ENCODE data around the gene DGAT2L6. TPM values are rescaled to one million over a fixed set of nuclear protein-coding genes. Genes with fewer than 3 reads are reported as not detected.

The DGAT2L6 gene
- total RNA-seq, 2 experiments from 2014 or later: not detected

DNA sequence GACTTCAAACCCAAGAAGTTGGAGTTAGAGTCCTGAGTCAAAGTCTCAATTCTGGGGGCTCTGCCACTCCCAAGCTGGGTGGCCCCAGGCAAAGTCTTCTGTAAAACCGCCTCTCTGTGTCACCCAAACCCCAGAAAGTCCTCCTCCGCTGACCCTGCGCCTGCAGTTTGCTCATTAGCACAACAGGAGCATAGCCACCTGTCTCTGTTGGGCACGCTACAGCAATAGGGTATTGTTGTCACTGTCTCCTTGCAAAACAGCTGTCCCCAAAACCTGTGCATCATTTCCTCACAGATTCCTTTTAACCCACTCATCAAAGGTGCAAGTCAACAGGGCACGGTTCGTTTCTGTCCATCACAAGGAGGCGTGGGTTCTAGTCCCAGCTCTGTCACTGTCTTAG, 8.0 kb upstream of the DGAT2L6 start:
- ATAC-seq (no peak), DNase-seq (no peak)
- Mint-ChIP-seq H3K27me3 (no peaks in the 10 kb centered on the region), H3K4me1 (ENCODE audit: low read depth) (peaks cover 8% of the 10 kb centered on the region), H3K36me3 (ENCODE audit: low read depth) (peaks cover 13% of the 10 kb centered on the region), H3K4me3 (no peak overlapping the region), H3K27ac (no peak overlapping the region), H3K9me3 (no peaks in the 10 kb centered on the region)
- intact Hi-C loops (cut with micrococcal nuclease): no loop called here
- ChIA-PET CTCF (no interaction called here), POLR2A (no interaction called here)
- TF ChIP-seq, protein P1, sequence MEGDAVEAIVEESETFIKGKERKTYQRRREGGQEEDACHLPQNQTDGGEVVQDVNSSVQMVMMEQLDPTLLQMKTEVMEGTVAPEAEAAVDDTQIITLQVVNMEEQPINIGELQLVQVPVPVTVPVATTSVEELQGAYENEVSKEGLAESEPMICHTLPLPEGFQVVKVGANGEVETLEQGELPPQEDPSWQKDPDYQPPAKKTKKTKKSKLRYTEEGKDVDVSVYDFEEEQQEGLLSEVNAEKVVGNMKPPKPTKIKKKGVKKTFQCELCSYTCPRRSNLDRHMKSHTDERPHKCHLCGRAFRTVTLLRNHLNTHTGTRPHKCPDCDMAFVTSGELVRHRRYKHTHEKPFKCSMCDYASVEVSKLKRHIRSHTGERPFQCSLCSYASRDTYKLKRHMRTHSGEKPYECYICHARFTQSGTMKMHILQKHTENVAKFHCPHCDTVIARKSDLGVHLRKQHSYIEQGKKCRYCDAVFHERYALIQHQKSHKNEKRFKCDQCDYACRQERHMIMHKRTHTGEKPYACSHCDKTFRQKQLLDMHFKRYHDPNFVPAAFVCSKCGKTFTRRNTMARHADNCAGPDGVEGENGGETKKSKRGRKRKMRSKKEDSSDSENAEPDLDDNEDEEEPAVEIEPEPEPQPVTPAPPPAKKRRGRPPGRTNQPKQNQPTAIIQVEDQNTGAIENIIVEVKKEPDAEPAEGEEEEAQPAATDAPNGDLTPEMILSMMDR (IDR thresholded peaks at IDR 0.05): no peak

DNA sequence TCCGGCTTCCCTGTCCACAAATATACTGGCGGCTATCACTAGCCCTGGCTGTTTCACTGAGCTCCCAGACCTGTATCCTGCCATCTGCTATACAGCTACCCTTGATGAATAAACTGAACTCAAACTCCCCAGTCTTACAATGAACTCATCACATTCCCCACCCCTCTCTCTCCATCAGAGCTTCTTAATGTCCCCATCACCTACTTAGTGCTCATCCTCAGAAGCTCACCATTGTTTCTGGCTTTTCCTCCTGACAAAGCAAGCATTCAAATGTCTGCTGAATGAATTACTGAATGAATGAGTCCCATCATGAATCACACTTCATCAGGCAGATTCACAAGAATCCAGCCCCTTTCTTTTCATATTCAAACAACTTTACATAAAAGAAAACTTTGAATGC, 5.7 kb upstream of the DGAT2L6 start:
- POLR2A ChIA-PET: interaction anchor here (0.8 kb wide), 1 partner anchor 10 kb away, joined by 3 read pairs; no protein-coding TSS in a partner anchor
- Mint-ChIP-seq H3K36me3 (ENCODE audit: low read depth) (peaks cover 4% of the 10 kb centered on the region), H3K9me3 (no peaks in the 10 kb centered on the region), H3K4me3 (no peak overlapping the region), H3K27me3 (no peaks in the 10 kb centered on the region), H3K4me1 (ENCODE audit: low read depth) (peaks cover 5% of the 10 kb centered on the region), H3K27ac (no peak overlapping the region)
- TF ChIP-seq, protein P1 (IDR thresholded peaks at IDR 0.05): no peak
- CTCF ChIA-PET: interaction anchor here (1.2 kb wide), 1 partner anchor 39 kb away, joined by 4 read pairs; the partner anchor contains the start of gene IGBP1
- intact Hi-C loops (cut with micrococcal nuclease): no loop called here
- DNase-seq (no peak), ATAC-seq (no peak)

DNA sequence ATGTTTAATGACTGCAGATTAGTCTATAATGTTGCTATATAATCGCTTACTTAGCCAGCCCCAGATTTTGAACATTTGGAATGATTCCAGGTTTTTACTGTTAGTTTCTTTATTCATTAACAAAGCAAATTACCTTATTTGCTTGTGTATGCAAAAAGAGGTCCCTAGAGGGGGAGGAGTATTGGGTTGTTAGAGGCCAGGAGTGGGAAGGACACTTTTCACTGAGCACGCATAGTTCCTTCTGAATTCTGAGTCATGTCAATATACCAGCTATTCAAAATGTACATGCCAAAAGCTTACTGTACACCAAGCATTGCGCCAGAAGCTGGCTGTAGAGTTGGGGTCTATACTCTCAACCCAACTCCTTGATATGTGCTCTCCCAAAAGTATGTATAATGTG, 5.1 kb upstream of the DGAT2L6 start:
- intact Hi-C loops (cut with micrococcal nuclease): no loop called here
- Mint-ChIP-seq H3K9me3 (no peaks in the 10 kb centered on the region), H3K4me3 (no peak overlapping the region), H3K36me3 (ENCODE audit: low read depth) (peaks cover under 1% of the 10 kb centered on the region), H3K4me1 (ENCODE audit: low read depth) (peaks cover 4% of the 10 kb centered on the region), H3K27me3 (no peaks in the 10 kb centered on the region), H3K27ac (no peak overlapping the region)
- CTCF ChIA-PET: no interaction called here
- DNase-seq (no peak), ATAC-seq (no peak)
- POLR2A ChIA-PET: no interaction called here
- TF ChIP-seq, protein P1 (IDR thresholded peaks at IDR 0.05): no peak

DNA sequence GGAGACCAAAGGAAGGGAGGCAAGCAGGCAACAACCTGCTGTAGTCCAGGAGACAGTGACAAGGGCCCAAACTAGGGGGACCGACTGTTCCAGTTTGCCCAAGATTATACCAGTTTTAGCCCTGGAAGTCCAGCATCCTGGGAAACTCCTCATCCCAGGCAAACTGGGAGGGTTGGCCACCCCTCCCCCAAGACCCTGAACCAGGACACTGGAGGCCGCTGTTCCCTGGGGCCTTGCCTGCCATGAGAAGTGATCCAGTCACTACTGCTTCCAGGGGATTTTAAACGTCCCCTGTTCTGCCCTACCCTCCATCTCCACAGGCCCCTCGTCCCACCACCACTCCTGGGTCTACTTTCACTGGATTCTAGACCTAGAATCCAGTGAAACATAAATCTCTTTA, 4.3 kb upstream of the DGAT2L6 start:
- Mint-ChIP-seq H3K4me1 (ENCODE audit: low read depth) (peaks cover 2% of the 10 kb centered on the region), H3K27ac (no peak overlapping the region), H3K9me3 (no peaks in the 10 kb centered on the region), H3K4me3 (no peak overlapping the region), H3K36me3 (ENCODE audit: low read depth) (no peaks in the 10 kb centered on the region), H3K27me3 (no peaks in the 10 kb centered on the region)
- no peak for ATAC-seq
- intact Hi-C loops (cut with micrococcal nuclease): no loop called here
- DNase-seq: no peak
- CTCF ChIA-PET: no interaction called here
- POLR2A ChIA-PET: no interaction called here
- TF ChIP-seq, protein P1 (IDR thresholded peaks at IDR 0.05): no peak

DNA sequence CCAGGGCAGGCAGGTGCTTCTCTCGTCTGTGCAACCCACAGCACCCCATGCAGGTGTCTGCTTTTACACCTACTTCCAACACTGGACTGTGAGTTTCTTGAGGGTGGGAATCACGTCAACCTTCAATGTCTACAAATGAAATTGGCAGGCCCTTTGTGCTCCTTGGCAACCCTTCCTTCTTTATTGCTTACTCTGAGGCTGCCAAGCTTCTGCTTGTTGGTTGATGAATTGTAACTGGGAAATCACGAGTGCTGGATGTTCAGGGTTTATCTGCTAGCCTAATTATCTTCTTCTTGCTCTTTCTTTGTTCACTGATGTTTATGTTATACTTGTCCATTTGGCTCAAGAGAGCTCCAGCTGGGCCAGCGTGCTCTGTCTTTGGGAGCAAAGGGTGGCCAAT, 2.5 kb upstream of the DGAT2L6 start:
- no peak for DNase-seq
- intact Hi-C loops (cut with micrococcal nuclease): no loop called here
- Mint-ChIP-seq H3K27ac (no peak overlapping the region), H3K4me1 (ENCODE audit: low read depth) (peaks cover 2% of the 10 kb centered on the region), H3K27me3 (no peaks in the 10 kb centered on the region), H3K36me3 (ENCODE audit: low read depth) (no peaks in the 10 kb centered on the region), H3K9me3 (no peaks in the 10 kb centered on the region), H3K4me3 (no peak overlapping the region)
- TF ChIP-seq, protein P1 (IDR thresholded peaks at IDR 0.05): no peak
- ChIA-PET POLR2A (no interaction called here), CTCF (interaction anchor here (0.7 to 1.0 kb wide), 2 partner anchors 21 to 41 kb away, joined by 3 to 4 read pairs; partner anchors contain the start of gene IGBP1)
- no peak for ATAC-seq

Measured in activated CD8-positive, alpha-beta T cell treated with anti-CD3 and anti-CD28 coated beads for 36 hours (primary cell).